ENCODE results near the gene AQR.
"Not testable (repeated sequence)": the region's sequence is repeated elsewhere in the genome, so short reads cannot be mapped to it uniquely, and the experiment has no call there.

The AQR gene

DNA sequence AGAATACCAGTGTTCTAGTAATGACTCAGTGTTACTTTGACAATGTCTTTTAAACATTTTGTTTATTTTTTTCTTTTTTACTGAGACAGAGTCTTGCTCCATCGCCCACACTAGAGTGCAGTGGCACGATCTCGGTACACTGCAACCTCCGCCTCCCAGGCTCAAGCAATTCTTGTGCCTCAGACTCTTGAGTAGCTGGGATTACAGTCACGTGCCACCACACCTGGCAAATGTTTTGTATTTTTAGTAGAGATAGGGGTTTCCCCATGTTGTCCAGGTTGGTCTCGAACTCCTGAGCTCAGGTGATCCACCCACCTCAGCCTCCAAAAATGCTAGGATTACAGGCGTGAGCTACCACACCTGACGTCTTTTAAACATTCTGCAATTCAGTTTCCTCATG is 15.7 kb downstream of the AQR start:
- DNase-seq (ENCODE audit: low read depth): no peak

DNA sequence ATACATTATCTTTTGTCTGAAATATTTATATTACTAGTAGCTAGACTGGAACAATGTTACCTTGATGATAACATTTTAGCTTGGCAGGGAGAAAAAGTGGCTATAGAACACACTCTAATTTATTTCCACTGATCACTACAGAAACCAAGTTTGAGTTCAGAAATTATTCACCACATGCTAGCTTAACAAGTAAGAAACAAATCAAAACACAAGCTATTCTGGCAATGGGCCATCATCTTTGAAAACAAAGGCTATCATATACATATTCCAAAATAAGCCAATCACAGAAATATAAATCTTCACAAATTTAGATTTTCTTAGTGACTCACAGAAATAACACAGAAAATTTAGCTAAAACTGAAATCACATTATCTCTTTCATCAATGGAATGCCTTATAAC is 17.1 kb downstream of the AQR start:
- DNase-seq (ENCODE audit: low read depth): no peak

DNA sequence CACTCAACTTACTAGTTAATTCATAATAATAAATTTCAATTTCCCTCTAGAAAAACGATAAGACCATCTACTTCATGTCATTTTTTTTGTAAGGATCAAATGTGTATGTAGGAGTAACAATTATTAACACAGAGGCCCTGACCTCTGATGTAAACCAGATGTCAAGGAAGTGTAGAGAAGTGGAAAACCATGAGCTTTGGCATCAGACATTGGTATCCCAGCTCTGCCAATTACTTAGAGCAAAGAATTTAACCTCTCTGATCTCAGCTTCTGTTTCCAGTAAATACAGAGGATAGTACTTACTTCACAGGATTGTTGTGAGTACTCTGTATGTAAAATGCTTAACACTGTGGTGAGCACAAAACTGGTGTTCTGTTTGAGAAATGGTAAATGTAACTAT is 17.5 kb downstream of the AQR start:
- no peak for DNase-seq (ENCODE audit: low read depth)

DNA sequence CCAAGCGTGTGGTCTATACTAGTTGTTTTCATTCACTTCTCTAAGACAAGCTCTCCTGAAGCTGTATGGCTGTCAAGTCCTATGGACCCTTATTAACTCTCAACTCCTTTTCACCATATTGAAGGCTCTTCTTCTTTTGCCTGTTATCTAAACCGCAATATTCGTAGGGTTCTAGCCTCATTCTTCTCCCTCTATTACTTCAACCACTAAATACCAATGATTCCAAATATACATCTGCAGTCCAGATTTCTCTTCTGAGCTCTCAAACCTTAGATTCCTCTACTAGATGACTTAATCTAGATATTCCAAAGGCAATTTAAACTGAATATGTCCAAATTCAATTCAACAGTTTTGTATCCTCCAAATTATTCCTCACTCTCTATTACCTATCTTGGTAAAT is 24.6 kb downstream of the AQR start:
- DNase-seq (ENCODE audit: low read depth): no peak

DNA sequence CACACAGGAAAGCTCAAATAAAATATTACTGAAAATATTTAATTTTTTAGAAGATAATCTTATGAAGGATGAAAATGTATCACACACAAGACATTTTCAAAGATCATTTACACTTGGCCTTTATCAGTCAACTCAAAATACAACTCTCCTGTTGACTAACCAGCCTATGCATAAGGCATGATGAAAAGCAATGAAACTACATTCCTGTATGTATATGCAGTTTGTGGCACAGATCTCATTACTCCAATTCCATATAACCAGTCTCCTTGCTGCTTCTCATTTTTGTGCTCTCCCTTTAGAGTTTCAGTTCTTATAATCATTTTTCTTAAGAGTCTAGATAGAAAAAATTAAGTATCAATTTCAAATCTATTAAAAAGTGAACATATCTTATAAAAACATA is 25.8 kb downstream of the AQR start:
- no peak for DNase-seq (ENCODE audit: low read depth)

DNA sequence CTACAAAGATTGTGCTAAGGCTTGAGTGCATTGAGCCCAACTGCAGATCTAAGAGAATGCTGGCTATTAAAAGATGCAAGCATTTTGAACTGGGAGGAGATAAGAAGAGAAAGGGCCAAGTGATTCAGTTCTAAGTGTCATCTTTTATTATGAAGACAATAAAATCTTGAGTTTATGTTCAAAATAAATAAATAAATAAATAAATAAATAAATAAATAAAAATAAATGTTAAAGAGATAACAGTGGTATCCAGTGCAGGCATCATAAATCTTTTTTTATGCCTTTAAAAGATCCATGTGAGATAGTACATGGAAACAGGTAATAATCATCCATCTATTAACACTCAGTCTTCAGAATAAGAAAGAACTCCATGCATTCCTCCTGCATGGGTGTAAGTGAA is 26.3 kb downstream of the AQR start:
- not testable (repeated sequence) for DNase-seq (ENCODE audit: low read depth)

DNA sequence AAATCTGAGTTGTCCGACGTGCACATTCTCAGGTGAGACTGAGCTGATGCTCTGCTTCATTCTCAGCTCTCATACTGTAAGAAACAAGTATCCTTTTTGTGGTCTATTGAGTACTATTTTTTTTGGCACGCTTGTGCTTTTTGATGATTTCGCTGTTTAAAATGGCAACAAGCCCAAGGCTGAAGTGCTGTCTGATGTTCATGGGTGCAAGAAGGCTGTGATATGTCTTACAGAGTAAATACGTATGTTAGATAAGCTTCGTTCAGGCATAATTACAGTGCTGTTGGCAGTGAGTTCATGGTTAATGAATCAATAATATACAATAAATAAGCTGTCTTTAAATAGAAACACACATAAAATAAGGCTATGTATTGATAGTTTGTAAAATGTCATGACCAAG is 27.2 kb downstream of the AQR start:
- DNase-seq (ENCODE audit: low read depth): no peak

DNA sequence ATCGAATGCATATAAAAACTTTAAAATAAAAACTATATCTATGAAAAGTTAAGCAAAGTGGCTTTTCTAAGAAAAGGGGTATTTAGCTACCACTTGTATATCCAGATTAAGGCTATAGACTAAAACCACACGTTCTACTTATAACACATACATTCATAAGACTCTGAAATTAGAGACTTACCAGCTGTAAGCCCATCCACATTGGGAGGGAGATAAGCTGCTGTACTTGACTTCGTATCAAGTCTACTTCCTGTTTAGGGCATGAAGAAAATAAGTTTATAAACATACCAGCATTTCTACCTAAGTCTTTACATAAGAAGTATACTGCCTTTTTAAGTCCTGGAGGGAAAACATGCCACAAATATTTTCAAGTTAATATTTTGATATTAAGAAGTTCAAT is 27.7 kb downstream of the AQR start:
- DNase-seq (ENCODE audit: low read depth): no peak

DNA sequence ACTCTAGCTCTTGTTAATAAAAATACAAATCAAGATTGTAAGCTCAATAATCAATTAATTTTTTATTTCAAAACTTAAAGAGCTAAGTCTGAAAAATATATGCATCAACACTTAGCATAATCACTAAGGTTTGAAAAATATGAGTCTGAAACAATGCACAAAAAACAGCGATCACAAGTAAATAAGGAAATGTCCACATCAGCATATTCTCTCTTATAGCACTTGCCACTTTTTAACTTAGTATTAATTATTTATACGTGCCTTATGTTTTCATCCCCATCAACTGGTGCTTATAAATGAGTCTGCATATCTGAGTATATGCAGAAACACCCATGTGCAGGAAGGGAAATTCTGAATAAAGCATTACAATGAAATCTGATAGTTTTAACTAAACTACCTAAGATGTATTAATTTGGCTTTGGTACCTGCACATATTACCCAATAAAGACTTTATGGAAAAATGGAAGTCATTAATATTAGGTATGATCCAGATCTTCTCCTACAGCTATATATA is 28.3 kb downstream of the AQR start:
- DNase-seq (ENCODE audit: low read depth): no peak

DNA sequence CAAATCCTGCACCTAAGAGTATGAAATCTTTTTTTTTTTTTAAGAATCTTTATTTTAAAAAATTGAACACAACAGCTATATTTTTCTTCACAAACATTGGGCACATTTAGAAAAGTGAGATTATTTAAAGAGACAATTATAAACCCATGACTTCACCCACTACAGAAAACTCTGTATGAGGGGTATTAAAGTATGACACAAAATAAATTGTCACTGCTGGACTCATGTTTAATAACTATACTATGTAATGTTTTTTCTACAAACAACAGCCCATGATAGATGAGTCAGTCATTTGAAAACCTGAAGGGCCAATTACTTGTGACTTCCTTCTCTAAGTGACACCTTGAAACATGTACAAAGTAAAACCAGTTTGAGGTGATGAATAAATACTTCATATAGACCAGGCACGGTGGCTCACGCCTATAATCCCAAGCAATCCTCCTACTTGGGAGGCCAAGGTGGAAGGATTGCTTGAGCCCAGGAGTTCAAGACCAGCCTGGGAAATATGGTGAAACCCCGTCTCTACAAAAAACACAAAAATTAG is 36.0 kb downstream of the AQR start:
- no peak for DNase-seq (ENCODE audit: low read depth)

DNA sequence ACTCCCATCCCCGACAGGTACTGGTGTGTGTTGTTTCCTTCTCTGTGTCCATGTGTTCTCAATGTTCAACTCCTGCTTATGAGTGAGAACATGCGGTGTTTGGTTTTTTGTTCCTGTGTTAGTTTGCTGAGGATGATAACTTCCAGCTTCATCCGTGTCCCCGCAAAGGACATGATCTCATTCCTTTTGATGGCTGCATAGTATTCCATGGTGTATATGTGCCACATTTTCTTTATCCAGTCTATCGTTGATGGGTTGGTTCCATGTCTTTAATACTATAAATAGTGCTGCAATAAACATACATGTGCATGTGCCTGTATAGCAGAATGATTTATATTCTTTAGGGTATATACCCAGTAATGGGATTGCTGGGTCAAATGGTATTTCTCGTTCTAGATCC is 41.2 kb downstream of the AQR start:
- DNase-seq (ENCODE audit: low read depth): not testable (repeated sequence)

DNA sequence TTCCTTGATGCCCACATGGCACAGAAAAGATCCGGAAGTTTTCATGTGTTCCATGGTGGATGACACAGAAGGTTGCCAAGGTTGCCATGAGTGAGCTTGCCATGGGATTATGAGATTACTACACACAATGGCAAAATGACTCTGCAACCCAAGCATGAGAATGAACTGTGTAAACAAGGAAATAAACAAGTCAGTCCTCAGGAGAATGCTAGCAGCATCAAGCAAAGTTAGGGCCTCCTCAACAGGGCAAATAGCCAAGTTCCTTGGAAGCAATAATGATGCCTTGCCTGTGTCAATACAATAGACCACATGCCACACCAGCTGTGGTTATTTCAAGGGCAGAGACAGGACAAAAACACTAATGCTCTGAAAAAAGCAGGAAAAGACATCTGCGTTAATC is 41.8 kb downstream of the AQR start:
- no peak for DNase-seq (ENCODE audit: low read depth)

DNA sequence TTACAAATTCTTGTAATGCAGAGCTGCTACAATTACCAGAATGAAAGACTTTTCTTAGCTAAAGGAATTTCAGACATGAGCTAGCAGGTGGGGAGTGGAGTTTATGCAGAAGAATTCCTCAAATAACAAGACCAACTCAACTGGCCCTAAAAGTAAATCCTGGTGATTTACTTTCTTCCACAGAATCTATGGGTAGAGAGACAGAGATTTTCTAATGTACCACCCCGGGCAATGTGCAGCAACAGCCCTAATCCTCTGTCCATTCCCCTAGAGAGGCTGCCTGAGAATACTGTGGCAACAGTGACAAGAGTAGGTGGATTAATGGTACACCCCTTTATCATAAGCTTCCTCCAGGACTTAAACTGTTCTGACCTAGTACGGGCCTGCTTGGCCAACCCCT is 55.2 kb downstream of the AQR start:
- DNase-seq (ENCODE audit: low read depth): no peak

DNA sequence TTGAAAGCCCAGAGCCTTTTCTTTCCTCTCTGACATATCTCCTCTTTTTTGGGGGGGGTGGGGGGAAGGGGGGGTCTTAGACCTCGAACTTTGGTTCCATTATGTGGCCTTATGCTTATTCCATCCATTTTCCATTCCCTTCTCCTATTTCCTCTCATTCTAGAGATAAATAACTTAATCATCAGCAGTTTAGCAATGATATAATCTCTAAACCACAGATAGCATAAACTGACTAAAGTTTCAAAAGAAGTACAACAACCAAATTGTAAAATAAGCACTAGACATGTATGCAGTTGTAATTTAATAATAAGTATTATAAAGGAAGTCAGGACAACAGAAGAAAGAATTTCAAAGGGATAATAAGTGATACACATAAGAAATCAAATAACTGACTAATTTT is 64.5 kb downstream of the AQR start:
- no peak for DNase-seq (ENCODE audit: low read depth)

DNA sequence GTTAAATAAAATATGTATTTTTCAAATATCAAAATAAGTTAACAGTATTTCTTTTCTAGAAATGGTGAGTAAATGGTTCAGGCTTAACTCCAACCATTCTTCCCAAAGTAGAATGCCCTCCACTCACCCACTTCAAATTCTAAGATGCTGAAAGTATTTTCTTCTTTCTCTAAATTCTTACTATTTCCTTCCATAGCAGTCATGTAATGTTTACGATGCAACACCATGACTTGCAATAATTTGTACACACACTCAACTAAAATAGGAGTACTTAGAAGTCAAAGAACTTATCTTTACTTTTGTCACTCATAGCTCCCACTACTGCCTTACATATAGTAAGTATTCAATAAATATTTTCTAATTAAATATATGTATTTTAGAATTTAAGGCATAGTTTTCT is 65.0 kb downstream of the AQR start:
- no peak for DNase-seq (ENCODE audit: low read depth)

DNA sequence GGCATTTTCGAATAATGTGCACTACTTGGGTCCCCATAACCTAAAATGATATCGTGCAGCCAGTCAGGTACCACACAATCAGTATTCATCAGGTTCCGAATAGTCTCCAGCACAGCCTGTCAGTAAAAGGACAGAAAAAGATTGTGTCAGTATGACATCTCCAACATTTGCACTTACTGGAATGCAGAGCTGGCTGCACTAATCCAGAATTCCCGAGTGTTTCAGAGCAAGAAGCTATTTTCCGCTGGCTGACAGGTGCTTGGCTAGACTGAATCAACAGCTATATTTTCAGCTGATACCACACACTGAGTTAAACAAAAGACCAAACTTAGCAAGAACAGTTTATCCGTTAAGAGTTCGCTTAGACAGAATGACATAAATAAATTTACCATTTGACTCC is 68.8 kb downstream of the AQR start:
- no peak for DNase-seq (ENCODE audit: low read depth)

DNA sequence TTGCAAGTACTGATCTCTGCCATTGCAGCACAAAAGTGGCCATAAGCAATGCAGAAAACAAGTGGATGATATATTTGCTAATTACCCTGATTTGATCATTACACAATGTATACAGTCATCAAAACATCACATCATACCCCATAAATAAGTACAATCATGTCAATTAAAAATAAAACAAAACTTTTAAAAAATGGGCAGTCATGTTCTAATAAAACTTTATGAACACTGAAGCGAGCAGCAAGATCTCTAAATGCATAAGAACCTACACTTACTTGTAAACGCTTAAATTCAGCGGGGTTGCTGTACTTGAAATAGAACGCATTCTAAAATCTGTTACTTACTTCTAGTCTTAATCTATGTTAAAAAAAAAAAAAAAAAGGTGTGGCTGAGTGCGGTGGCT is 73.4 kb downstream of the AQR start:
- DNase-seq (ENCODE audit: low read depth): no peak

DNA sequence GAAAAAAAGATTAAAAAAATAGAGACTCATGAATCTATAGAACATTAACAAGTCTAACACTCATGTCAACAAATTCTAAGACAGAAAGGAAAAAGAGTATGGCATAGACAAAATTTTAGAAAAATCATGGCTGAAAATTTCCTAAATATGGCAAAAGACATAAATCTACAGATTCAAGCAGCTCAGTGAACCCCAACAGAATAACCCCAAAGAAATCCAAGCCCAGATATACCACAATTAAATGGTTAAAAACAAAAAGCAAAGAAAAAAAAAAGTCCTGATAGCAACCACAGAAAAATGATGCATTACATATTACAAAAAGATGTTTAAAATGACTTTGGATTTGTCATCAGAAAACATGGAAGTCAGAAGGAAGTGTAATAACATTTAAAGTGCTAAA is 75.6 kb downstream of the AQR start:
- DNase-seq (ENCODE audit: low read depth): no peak

DNA sequence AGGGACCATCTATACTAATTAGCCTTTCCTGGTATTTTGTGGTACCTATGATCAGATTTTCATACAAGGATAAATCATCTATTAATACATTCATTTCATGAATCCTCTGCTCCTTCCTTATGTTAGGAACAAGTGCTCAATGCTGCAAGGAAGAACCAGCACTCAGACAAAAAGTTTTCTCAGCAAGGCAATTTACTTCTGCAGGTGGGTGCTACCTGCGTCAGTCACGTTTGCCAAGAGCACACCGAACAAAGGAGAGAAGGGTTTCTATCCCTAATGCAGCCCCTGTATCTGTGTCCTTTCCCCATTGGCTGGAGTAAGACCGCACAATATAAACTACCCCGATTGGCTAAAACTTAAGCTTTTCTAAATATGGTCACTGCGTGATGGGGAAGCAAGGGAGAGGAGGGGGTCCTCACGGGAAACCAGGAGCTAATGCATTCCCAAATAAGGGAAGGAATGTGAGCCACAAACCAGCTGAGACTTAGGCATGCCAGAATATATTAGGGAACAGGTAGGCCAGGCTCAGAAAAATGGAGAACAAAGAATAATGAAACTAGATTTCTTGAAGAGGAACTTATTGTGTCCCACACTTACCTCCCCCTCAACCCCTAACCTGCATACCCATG is 76.5 kb downstream of the AQR start:
- no peak for DNase-seq (ENCODE audit: low read depth)

DNA sequence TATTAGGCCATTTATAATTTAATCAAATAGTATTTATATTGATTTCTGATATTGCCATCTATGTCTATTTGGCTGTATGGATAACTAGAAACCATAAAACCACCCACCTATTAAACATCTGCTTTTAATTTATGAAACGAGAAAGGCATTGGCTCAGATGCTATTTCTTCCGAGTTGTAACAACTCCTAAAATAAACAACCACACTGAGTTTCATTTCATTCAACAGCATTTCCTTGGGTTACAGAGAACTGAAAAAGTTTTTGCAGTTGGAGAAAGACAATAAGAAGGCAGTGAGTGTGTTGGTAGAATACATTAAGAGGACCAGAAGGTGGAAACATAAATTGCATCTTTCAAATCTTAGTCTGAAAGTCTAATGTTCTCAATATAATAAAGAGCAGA is 79.1 kb downstream of the AQR start:
- no peak for DNase-seq (ENCODE audit: low read depth)

DNA sequence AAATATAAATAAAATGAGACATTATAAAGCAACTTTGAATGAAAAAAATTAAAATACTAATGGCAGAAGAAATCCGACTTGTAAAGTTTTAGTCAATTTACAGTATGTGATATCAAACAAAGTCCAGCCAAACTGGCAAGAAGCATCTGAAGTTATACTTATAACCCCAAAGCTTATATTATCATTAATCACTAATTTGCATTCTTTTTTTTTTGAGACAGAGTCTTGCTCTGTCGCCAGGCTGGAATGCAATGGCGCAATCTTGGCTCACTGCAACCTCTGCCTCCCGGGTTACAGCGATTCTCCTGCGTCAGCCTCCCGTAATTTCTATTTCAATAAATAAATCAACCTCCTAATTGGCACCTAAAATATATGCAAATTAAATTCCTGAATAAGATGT is 80.1 kb downstream of the AQR start:
- no peak for DNase-seq (ENCODE audit: low read depth)

DNA sequence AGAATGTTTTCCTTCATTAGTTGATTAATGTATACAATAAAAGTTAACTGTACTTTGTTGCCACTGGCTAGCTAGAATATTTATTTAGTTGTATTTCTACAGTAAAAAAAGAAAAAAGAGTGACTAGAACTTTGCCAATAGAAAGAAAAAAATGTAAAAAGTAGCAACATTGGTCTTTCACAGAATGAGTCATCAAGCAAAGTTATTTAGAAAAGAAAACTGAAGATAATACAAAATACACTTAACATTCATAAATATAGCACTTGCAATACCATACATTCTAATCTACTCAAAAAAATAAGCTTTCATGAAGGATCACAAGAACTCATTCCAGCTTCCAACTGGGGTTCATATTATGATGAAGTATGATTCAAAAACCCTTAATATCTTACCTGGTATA is 83.4 kb downstream of the AQR start:
- DNase-seq (ENCODE audit: low read depth): no peak

DNA sequence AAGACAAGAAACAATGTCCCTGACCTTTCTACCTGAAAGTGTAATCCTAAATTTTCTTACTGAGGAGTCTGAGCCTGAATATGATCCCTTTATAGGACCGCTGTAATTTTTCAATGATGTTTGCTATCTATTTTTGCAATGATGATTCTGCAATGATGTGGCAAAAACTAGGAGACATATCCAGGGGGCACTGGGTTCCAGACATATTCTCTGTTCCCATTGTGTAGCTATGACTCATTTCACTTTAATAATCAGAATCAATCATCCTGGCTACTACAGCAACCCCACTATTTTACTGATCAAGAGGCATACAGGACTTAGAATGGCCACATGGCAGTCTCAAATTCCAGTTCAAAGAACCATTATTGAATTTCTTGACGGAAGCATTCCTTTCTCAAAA is 85.9 kb downstream of the AQR start:
- no peak for DNase-seq (ENCODE audit: low read depth)

DNA sequence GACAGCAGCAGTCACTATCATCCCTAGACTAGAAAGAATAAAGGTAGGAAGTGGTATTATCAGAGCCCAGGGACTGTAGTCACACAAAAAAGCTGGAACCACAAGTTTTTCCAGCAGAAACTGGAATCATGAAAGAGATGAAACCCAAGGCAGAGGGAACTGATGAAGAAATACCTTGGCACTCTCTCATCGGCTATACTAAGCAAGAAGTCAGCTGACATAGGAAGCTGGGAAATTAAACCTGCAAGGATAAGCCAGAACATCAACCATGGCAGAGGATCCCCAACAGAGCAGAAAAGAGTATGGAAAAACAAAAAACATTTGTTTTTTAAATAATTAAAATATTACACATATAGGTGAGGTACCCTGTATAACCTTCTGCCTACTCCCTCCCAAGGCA is 86.5 kb downstream of the AQR start:
- DNase-seq (ENCODE audit: low read depth): no peak
